HG03103 (cell line): ENCODE measurements around the gene CEP112.
"Not testable (repeated sequence)": the region's sequence is repeated elsewhere in the genome, so short reads cannot be mapped to it uniquely, and the experiment has no call there.

Experiments
- ATAC-seq: cut with Tn5 transposase; IDR thresholded peaks from one replicate; pipeline ENCODE4 v1.9.1; 2021; ENCODE audit warnings: low read depth; ENCODE audit not compliant: unreplicated experiment

CEP112 gene

DNA sequence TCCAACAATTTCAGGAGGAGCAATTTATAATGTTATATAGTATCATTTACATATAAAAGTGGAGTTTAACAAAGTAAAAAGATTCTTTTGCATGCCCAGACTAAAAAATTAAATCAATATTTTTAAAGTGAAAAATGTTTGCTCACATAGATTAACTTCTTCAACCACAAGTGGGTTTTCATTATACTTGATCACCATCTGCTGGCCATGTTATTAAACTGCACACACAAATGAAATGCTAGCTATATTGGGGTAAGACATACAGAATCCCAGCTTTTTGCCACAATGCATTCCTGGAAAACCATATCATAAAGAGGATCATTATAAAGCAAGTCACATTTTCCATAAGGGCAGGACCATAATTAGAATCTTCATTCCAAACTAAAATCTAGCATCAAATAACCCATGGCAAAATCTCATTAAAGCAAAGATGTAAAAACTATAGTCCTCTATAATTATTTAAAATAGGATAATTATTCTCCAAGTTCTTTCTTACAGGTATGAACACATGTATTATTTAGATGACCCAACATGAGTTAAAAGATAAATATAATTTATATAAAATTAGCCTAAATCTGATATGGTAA lies 26.3 kb downstream of the CEP112 start:
- ATAC-seq = no peak

DNA sequence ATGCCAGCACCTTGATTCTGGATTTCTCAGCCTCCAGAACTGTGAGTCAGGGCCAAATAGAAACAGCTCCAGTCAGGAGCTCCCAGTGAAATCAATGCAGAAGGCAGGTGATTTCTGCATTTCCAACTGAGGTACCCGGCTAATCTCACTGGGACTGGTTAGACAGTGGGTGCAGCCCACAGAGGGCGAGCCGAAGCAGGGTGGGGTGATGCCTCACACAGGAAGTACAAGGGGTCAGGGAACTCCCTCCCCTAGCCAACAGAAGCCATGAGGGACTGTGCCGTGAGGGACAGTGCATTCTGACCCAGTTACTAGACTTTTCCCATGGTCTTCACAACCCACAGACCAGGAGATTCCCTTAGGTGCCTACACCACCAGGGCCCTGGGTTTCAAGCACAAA lies 36.9 kb downstream of the CEP112 start:
- not testable (repeated sequence) for ATAC-seq

GRCh38 chr17:66152756-66153155 lies 39.2 kb downstream of the CEP112 start:
- no peak for ATAC-seq

GRCh38 chr17:66150708-66151107 lies 41.2 kb downstream of the CEP112 start:
- ATAC-seq = no peak

DNA sequence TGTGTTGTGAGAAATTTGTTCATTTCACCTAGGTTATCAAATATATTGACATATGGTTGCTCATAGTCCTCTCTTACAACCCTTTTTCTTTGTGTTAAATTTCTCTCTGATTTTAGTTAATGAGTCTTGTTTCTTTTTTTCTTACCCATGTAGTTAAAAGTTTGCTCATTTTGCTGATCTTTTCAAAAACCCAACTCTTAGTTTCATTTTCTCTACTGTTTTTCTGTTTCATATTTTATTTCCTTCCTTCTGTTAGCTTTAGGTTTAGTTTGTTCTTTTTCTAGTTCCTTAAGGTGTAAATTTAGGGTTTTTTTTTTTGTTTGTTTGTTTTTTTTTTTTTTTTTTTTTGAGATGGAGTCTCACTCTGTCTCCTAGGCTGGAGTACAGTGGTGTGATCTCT lies 42.4 kb downstream of the CEP112 start:
- no peak for ATAC-seq

DNA sequence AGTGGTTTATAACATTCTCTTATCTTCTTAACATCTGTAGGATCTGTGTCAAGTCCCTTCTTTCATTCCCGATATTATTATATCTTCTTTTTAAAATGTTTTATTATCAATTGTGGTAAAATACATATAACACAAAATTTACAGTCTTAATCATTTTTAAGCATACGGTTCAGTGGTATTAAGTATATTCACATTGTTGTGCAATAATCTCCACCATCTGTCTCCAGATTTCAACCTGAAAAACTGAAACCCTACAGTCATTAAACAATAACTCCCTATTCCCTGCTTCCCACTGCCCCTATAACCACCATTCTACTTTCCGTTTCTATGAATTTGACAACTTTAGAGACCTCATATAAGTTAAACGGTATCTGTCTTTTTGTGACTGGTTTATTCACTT lies 45.5 kb downstream of the CEP112 start:
- no peak for ATAC-seq

DNA sequence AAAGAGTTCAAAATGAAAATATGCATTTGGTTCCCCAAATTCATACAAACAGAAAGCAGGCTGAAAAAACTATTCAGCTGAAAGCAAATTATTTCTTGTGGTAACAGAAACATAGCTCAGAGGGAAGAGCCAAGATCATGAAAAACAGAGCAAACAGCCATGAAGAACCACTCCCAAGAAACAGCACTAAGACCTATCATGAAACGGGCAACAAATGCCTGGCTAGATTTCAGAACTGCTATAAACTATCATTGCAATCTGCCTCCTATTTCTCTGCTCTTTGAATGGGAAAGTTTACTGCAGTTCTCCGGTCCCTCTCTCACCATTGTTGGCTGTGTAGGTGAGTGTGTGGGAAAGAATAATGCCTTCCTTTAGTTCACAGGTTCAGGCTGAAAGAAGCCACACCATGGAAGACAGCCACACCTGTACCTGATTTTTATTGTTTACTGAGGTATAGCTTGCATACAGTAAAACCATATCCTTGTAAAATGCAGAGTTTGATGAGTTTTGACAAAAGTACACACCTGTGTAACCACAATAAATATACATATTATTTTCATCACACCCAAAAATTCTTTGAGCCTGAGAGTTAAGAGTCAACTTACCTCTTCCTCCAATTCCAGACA lies 48.2 kb downstream of the CEP112 start:
- no peak for ATAC-seq

DNA sequence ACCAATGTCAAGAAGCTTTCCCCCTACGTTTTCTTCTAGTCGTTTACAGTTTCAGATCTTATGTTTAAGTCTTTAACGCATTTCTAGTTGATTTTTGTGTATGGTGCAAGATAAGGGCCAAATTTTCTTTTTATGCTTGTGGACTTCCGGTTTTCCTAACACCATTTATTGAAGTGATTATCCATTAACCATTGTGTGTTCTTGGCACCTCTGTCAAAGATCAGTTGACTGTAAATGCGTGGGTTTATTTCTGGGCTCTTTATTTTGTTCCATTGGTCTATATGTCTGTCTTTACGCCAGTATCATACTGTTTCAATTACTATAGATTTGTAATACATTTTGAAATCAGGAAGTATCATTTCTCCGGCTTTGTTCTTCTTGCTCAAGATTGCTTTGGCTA lies 49.5 kb downstream of the CEP112 start:
- no peak for ATAC-seq

DNA sequence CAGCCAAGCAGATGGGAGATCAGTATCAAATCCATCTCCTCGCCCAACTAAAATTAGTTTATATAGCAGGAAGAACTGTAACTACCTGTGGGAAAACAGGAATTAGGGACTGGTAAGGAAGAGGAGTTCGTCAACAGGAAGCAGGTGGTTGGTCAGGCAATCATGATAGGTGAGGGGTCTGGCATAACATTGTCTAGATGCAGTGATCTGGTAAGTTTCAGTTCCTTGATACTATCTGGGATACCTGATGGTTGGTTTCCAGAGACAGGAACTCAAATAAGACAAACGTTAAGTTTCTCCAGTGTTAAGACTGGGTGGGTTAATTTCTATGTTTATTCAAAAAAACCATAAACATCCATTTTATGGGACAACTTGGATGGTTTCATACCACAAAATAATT lies 53.8 kb downstream of the CEP112 start:
- ATAC-seq = no peak

GRCh38 chr17:66135896-66136295 lies 56.0 kb downstream of the CEP112 start:
- no peak for ATAC-seq

- no peak for ATAC-seq
Observed at GRCh38 chr17:66135219-66135618, 56.7 kb downstream of the CEP112 start.

DNA sequence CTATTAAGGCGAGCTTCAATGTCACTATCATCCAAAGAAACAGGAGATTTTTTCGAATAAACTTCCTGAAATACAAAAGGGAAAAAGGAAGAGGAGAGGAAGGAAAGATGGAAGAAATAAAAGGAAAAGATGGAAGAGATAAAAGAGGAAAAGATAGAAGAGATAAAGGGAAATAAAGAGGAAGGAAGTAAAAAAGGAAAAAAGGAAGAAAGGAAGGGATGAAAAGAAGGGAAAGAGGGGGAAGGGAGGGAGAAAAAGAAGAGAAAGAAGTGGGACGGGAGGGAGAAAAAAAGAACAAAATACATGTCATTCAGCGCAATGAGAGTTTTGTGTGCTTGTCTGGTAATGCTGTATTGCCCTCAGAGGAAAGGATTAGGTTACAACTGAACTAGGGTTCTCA lies 62.2 kb downstream of the CEP112 start:
- ATAC-seq = no peak

- ATAC-seq = no peak
Observed at GRCh38 chr17:66126231-66126630, 65.7 kb downstream of the CEP112 start.

GRCh38 chr17:66123163-66123562 lies 68.8 kb downstream of the CEP112 start:
- ATAC-seq = no peak

GRCh38 chr17:66115246-66115645 lies 76.7 kb downstream of the CEP112 start:
- ATAC-seq = no peak

GRCh38 chr17:66114609-66115008 lies 77.3 kb downstream of the CEP112 start:
- no peak for ATAC-seq

DNA sequence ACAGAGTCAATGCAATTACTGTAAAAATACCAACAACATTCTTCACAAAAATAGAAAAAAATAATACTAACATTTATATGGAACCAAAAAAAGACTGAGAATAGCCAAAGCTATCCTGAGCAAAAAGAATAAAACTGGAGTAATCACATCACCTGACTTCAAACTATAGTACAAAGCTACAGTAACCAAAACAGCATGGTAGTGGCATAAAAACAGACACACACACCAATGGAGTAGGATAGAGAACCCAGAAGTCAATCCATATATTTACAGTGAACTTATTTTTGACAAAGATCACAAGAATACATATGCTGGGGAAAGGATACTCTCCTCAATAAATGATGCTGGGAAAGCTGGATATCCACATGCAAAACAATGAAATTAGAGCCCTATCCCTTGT lies 84.2 kb downstream of the CEP112 start:
- no peak for ATAC-seq

- ATAC-seq = no peak
Observed at GRCh38 chr17:66098040-66098439, 93.9 kb downstream of the CEP112 start.

GRCh38 chr17:66094727-66095126 lies 97.2 kb downstream of the CEP112 start:
- no peak for ATAC-seq

- no peak for ATAC-seq
Observed at GRCh38 chr17:66091445-66092080, 100.4 kb downstream of the CEP112 start.

- ATAC-seq = no peak
Observed at GRCh38 chr17:66089764-66090163, 102.2 kb downstream of the CEP112 start.

GRCh38 chr17:66088173-66088572 lies 103.8 kb downstream of the CEP112 start:
- ATAC-seq = no peak
